Calu3 (cell line): Measurements from ENCODE around the gene ZNF660. TPM values are rescaled to one million over a fixed set of nuclear protein-coding genes. Genes with fewer than 3 reads are reported as not detected.
"Not testable (repeated sequence)": the region's sequence is repeated elsewhere in the genome, so short reads cannot be mapped to it uniquely, and the experiment has no call there.

Experiments used
- BruUV-seq: library from RNA; stranded (reverse); fragments of 400-500 nt; replicated peaks from 2 replicates; lab custom pipeline; 2021; lab: Mats Ljungman, UMichigan
- CTCF ChIA-PET: fragments of 300-600 bp; sonication (Branson Sonifier 250); formaldehyde crosslinking; loops from one replicate; lab custom pipeline; 2022; ENCODE audit warnings: antibody characterized with exemption; lab: Charles Lee
- DNase-seq: peaks from one replicate; pipeline ENCODE4 v3.0.0; 2022
- H3K27ac Mint-ChIP-seq: one replicate; pipeline ENCODE4 v1.8.0; 2022; ENCODE audit warnings: mixed read lengths; ENCODE audit not compliant: unreplicated experiment
- H3K27me3 Mint-ChIP-seq: one replicate; pipeline ENCODE4 v1.8.0; 2022; ENCODE audit warnings: mixed read lengths; ENCODE audit not compliant: unreplicated experiment
- H3K36me3 Mint-ChIP-seq: one replicate; pipeline ENCODE4 v1.8.0; 2022; ENCODE audit warnings: mild to moderate bottlenecking, moderate library complexity, mixed read lengths; ENCODE audit not compliant: insufficient read depth, unreplicated experiment
- H3K4me1 Mint-ChIP-seq: one replicate; pipeline ENCODE4 v1.8.0; 2022; ENCODE audit warnings: mild to moderate bottlenecking, low read depth, mixed read lengths; ENCODE audit not compliant: unreplicated experiment
- H3K4me3 Mint-ChIP-seq: one replicate; pipeline ENCODE4 v1.8.0; 2022; ENCODE audit warnings: mild to moderate bottlenecking, low read depth, moderate library complexity, mixed read lengths; ENCODE audit not compliant: unreplicated experiment
- H3K9me3 Mint-ChIP-seq: one replicate; pipeline ENCODE4 v1.8.0; 2022; ENCODE audit warnings: low read depth, mixed read lengths; ENCODE audit not compliant: unreplicated experiment
- CTCF ChIP-seq: fragments of 200-600 bp; IDR thresholded peaks from one replicate; pipeline ENCODE4 v1.8.0; 2022; ENCODE audit warnings: antibody characterized with exemption; ENCODE audit not compliant: unreplicated experiment
- intact Hi-C: fragments of 100-400 bp; cut with micrococcal nuclease; formaldehyde crosslinking; loops from one replicate; pipeline ENCODE4 v1.10.0; 2022; ENCODE audit not compliant: unreplicated experiment
- total RNA-seq: library from RNA; stranded (reverse); gene quantifications from 2 replicates; pipeline ENCODE4 v1.2.3, GENCODE V29; 2022

Gene ZNF660
- total RNA-seq, 1 experiment from 2014 or later = 1.4 TPM

GRCh38 chr3:44580971-44581370 lies 3.8 kb upstream of the ZNF660 start:
- H3K27me3 Mint-ChIP-seq, H3K4me1 Mint-ChIP-seq, BruUV-seq, H3K4me3 Mint-ChIP-seq, H3K36me3 Mint-ChIP-seq, H3K27ac Mint-ChIP-seq, CTCF ChIA-PET, intact Hi-C loops, DNase-seq: not testable (repeated sequence)
- peaks cover 15% of the 10 kb centered on the region for H3K9me3 Mint-ChIP-seq

GRCh38 chr3:44596621-44597020 lies 11.9 kb downstream of the ZNF660 start:
- H3K4me3 Mint-ChIP-seq = no peak overlapping the region
- CTCF ChIA-PET = no interaction called here
- no peak for DNase-seq
- H3K4me1 Mint-ChIP-seq = no peaks in the 10 kb centered on the region
- H3K27me3 Mint-ChIP-seq = no peaks in the 10 kb centered on the region
- H3K27ac Mint-ChIP-seq = no peak overlapping the region
- no TSS peak for BruUV-seq
- H3K36me3 Mint-ChIP-seq = no peaks in the 10 kb centered on the region
- H3K9me3 Mint-ChIP-seq = peaks cover 13% of the 10 kb centered on the region
- intact Hi-C loops = no loop called here
- TF ChIP-seq CTCF = no peak

- peaks cover 13% of the 10 kb centered on the region for H3K9me3 Mint-ChIP-seq
- H3K27ac Mint-ChIP-seq = no peak overlapping the region
- BruUV-seq = no TSS peak
- no peaks in the 10 kb centered on the region for H3K4me1 Mint-ChIP-seq
- no peak for DNase-seq
- no peaks in the 10 kb centered on the region for H3K27me3 Mint-ChIP-seq
- CTCF ChIA-PET = no interaction called here
- intact Hi-C loops = no loop called here
- no peak overlapping the region for H3K4me3 Mint-ChIP-seq
- TF ChIP-seq CTCF = no peak
- no peaks in the 10 kb centered on the region for H3K36me3 Mint-ChIP-seq
Measured at GRCh38 chr3:44601749-44602148, 17.0 kb downstream of the ZNF660 start.

- CTCF ChIA-PET = no interaction called here
- Mint-ChIP-seq H3K27ac (no peak overlapping the region), H3K36me3 (no peaks in the 10 kb centered on the region), H3K27me3 (no peaks in the 10 kb centered on the region), H3K4me3 (no peak overlapping the region), H3K9me3 (peaks cover 7% of the 10 kb centered on the region), H3K4me1 (no peaks in the 10 kb centered on the region)
- no peak for TF ChIP-seq CTCF
- intact Hi-C loops = no loop called here
- DNase-seq = no peak
- no TSS peak for BruUV-seq
Measured at GRCh38 chr3:44612678-44613077, 27.9 kb downstream of the ZNF660 start.

GRCh38 chr3:44624749-44625480 lies 40.2 kb downstream of the ZNF660 start, which contains the start of gene ZNF197:
ZNF197 (plus strand) TSS chr3:44625036; CDS start chr3:44629155, 4,119 bp downstream.
- Mint-ChIP-seq H3K27ac (peak within 1 kb of the TSS; percentile 60), H3K27me3 (no peaks in the 10 kb centered on the region), H3K36me3 (peaks cover 21% of the 10 kb centered on the region), H3K4me1 (no peaks in the 10 kb centered on the region), H3K4me3 (peak within 1 kb of the TSS; percentile 73), H3K9me3 (peaks cover 5% of the 10 kb centered on the region)
- DNase-seq = peak; percentile 80
- intact Hi-C loops = loop anchor here (2.0 to 5.0 kb wide), 3 partner anchors 24 to 303 kb away; partner anchors contain the start of gene ZNF35
- no TSS peak for BruUV-seq
- TF ChIP-seq CTCF = no peak
- CTCF ChIA-PET = interaction anchor here (0.6 to 0.9 kb wide), 2 partner anchors 34 to 186 kb away, joined by 3 read pairs; no protein-coding TSS in a partner anchor
